Measurements from ENCODE around the gene EID3. TPM values are rescaled to one million over a fixed set of nuclear protein-coding genes. Genes with fewer than 3 reads are reported as not detected.

Gene EID3
- total and polyA plus RNA-seq, 12 donors, result 0.48 to 1.8 (median 1.0) TPM

DNA sequence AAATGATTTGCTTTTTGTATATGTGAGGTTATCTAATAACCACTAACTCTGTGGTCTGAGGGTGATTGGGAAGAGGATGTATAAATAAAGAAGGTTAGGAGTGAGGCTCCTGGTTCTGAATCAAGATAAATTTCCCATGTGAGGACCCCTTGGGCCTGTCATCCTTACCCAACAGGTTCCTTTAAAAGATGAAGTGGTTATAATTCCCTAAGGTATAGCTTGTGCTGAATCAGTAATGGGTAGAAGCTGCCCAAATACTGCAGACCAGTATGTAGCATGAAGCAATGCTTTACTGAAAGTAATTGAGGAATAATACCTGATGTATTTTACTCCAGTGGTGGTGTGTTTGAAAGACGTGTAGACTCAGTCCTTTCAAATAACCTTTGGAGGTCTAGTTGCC lies 8.7 kb downstream of the EID3 start:
- ATAC-seq, result no peak
- no peak for DNase-seq
- Histone ChIP-seq H3K4me1 (peaks cover 0 to 13% (median 5%) of the 10 kb centered on the region in 9 donors), H3K36me3 (peaks cover 0 to 79% (median 47%) of the 10 kb centered on the region in 9 donors), H3K27ac (no peak overlapping the region), H3K27me3 (no peaks in the 10 kb centered on the region), H3K4me3 (no peak overlapping the region), H3K9me3 (no peaks in the 10 kb centered on the region)
- intact Hi-C loops (cut with DNase I), result no loop called here
- 92 to 93% methylated on average over 1 of the region's 1 CpG for WGBS, 2 donors
- TF ChIP-seq, protein P1, sequence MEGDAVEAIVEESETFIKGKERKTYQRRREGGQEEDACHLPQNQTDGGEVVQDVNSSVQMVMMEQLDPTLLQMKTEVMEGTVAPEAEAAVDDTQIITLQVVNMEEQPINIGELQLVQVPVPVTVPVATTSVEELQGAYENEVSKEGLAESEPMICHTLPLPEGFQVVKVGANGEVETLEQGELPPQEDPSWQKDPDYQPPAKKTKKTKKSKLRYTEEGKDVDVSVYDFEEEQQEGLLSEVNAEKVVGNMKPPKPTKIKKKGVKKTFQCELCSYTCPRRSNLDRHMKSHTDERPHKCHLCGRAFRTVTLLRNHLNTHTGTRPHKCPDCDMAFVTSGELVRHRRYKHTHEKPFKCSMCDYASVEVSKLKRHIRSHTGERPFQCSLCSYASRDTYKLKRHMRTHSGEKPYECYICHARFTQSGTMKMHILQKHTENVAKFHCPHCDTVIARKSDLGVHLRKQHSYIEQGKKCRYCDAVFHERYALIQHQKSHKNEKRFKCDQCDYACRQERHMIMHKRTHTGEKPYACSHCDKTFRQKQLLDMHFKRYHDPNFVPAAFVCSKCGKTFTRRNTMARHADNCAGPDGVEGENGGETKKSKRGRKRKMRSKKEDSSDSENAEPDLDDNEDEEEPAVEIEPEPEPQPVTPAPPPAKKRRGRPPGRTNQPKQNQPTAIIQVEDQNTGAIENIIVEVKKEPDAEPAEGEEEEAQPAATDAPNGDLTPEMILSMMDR (IDR thresholded peaks at IDR 0.05), result no peak

- no peaks in the 10 kb centered on the region for H3K27me3 ChIP-seq
- intact Hi-C loops (cut with DNase I), result no loop called here
- no peak overlapping the region for H3K4me3 ChIP-seq
- ATAC-seq (no peak), DNase-seq (no peak)
- WGBS, 2 donors, result 100% methylated on average over 1 of the region's 1 CpG
- peaks cover 0 to 9% (median under 1%) of the 10 kb centered on the region in 9 donors for H3K4me1 ChIP-seq
- TF ChIP-seq, protein P1 (IDR thresholded peaks at IDR 0.05), result no peak
- H3K27ac ChIP-seq, result no peak overlapping the region
- no peaks in the 10 kb centered on the region for H3K9me3 ChIP-seq
- H3K36me3 ChIP-seq, result peaks cover 0 to 84% (median 52%) of the 10 kb centered on the region in 9 donors
Measured at GRCh38 chr12:104312654-104313053, 9.1 kb downstream of the EID3 start.

GRCh38 chr12:104313568-104314241 lies 10.2 kb downstream of the EID3 start:
- intact Hi-C loops (cut with DNase I), result no loop called here
- ATAC-seq, result no peak
- 71 to 82% methylated on average over 4 of the region's 4 CpGs for WGBS, 2 donors
- TF ChIP-seq, protein P1 (IDR thresholded peaks at IDR 0.05), result no peak
- Histone ChIP-seq H3K27me3 (no peaks in the 10 kb centered on the region), H3K36me3 (peaks cover 0 to 94% (median 55%) of the 10 kb centered on the region in 9 donors), H3K9me3 (no peaks in the 10 kb centered on the region), H3K4me3 (no peak overlapping the region), H3K27ac (no peak overlapping the region), H3K4me1 (peaks cover 0 to 8% (median 0%) of the 10 kb centered on the region in 9 donors)
- no peak for DNase-seq

DNA sequence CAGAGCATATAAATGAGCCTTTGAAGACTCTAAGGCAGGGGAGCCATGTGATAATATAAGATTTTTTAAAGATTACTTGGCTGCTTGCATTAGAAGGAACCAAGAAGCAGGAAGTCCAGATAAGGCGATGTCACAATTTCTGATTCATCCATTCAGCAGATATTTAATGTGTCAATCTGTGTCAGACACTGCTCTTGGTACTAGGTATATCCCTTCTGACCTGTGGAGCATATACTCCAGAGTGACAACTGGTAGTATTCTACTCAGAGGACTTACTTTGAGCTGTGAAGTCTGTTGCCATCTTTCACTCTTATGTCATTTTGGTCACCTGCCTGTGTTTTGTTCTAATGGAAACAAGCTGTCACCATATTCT lies 10.7 kb downstream of the EID3 start:
- Histone ChIP-seq H3K9me3 (no peaks in the 10 kb centered on the region), H3K27ac (no peak overlapping the region), H3K4me3 (no peak overlapping the region), H3K27me3 (no peaks in the 10 kb centered on the region), H3K36me3 (peaks cover 0 to 98% (median 59%) of the 10 kb centered on the region in 9 donors), H3K4me1 (peaks cover 0 to 8% (median 0%) of the 10 kb centered on the region in 9 donors)
- WGBS, 2 donors, result 97 to 100% methylated on average over 1 of the region's 1 CpG
- intact Hi-C loops (cut with DNase I), result no loop called here
- DNase-seq (no peak), ATAC-seq (no peak)
- TF ChIP-seq, protein P1 (IDR thresholded peaks at IDR 0.05), result no peak
